Activated CD8-positive, alpha-beta T cell treated with anti-CD3 and anti-CD28 coated beads for 36 hours (primary cell): Measurements from ENCODE around the gene IGFLR1. TPM values are rescaled to one million over a fixed set of nuclear protein-coding genes. Genes with fewer than 3 reads are reported as not detected.
A peak's percentile ranks its signal among the peaks of the same experiment; 100 is the strongest.

Experiments used
- ATAC-seq: fragments of 200-7000 bp; cut with Tn5 transposase; one replicate; pipeline ENCODE4 v1.10.0; 2021; ENCODE audit warnings: mild to moderate bottlenecking, moderate library complexity
- CTCF ChIA-PET: fragments of 350-600 bp; sonication (Branson Sonifier 250); formaldehyde crosslinking; loops from one replicate; lab custom pipeline; 2021; ENCODE audit warnings: antibody characterized with exemption; lab: Charles Lee
- POLR2A ChIA-PET: fragments of 350-600 bp; sonication (Branson Sonifier 250); formaldehyde crosslinking; loops from one replicate; lab custom pipeline; 2021; ENCODE audit warnings: antibody characterized with exemption; lab: Charles Lee
- DNase-seq: peaks from one replicate; pipeline ENCODE4 v3.0.0-alpha.2; 2020
- H3K27ac Mint-ChIP-seq: one replicate; pipeline ENCODE4 v1.8.0; 2021; ENCODE audit warnings: mild to moderate bottlenecking, mixed read lengths
- H3K27me3 Mint-ChIP-seq: one replicate; pipeline ENCODE4 v1.8.0; 2021; ENCODE audit warnings: mixed read lengths
- H3K36me3 Mint-ChIP-seq: one replicate; pipeline ENCODE4 v1.8.0; 2021; ENCODE audit warnings: low read depth, mixed read lengths
- H3K4me1 Mint-ChIP-seq: one replicate; pipeline ENCODE4 v1.8.0; 2021; ENCODE audit warnings: low read depth, mixed read lengths
- H3K4me3 Mint-ChIP-seq: one replicate; pipeline ENCODE4 v1.8.0; 2021; ENCODE audit warnings: mild to moderate bottlenecking, moderate library complexity, mixed read lengths
- H3K9me3 Mint-ChIP-seq: one replicate; pipeline ENCODE4 v1.8.0; 2021; ENCODE audit warnings: mixed read lengths
- intact Hi-C: fragments of 100-400 bp; cut with micrococcal nuclease; formaldehyde crosslinking; loops from one replicate; pipeline ENCODE4 v1.10.0; 2022
- total RNA-seq, 2 experiments: library from RNA; stranded (reverse); gene quantifications; one replicate each; pipeline ENCODE4 v1.2.3, GENCODE V29; 2021
- TF ChIP-seq, protein P1 (sequence below): fragments of 200-600 bp; IDR thresholded peaks from one replicate; pipeline ENCODE4 v1.8.0; 2022; ENCODE audit warnings: antibody characterized with exemption, mild to moderate bottlenecking

The IGFLR1 gene
- total RNA-seq, 2 experiments from 2014 or later, result 140 to 143 TPM

DNA sequence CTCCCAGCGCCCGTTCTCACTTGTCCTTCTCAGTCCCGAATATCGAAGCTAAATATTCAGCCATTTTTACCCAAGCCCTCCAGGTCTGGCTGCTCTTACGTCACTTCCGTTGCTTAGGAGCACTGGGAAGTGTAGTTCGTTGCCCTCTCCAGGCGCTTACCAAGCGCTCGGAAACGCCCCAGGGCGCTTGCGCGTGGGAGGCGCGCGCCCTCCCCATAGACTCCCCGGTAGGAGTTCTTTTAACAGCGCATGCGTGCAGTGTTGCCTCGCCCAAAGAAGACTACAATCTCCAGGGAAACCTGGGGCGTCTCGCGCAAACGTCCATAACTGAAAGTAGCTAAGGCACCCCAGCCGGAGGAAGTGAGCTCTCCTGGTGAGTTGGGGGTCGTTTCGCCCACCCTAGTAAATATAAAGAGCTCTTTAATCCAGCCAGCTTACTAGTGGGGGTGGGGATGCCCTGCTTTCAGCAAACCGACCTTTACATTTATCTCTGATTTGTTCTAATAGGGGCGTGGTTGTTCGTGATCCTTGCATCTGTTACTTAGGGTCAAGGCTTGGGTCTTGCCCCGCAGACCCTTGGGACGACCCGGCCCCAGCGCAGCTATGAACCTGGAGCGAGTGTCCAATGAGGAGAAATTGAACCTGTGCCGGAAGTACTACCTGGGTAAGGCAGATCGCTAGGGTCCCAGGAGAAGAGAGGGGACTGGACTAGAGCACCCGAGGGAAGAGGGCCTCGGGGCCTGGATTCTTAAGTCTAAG, 3.3 kb upstream of the IGFLR1 start, which contains the start of the genes PSENEN and U2AF1L4:
Gene PSENEN (plus strand): TSS at position 324 of the 759 bp plus-strand sequence. CDS start 280 bp downstream, at position 604.
Gene U2AF1L4 (minus strand): TSS at position 91 of the 759 bp plus-strand sequence. CDS start 27 bp downstream, at position 64.
- Mint-ChIP-seq H3K36me3 (peaks cover 36% of the 10 kb centered on the region), H3K27me3 (no peaks in the 10 kb centered on the region), H3K4me3 (peak within 1 kb of the TSS; percentile 87), H3K27ac (peak within 1 kb of the TSS; percentile 97), H3K4me1 (peaks cover 43% of the 10 kb centered on the region), H3K9me3 (no peaks in the 10 kb centered on the region)
- DNase-seq, result peak; percentile 98
- TF ChIP-seq, protein P1, sequence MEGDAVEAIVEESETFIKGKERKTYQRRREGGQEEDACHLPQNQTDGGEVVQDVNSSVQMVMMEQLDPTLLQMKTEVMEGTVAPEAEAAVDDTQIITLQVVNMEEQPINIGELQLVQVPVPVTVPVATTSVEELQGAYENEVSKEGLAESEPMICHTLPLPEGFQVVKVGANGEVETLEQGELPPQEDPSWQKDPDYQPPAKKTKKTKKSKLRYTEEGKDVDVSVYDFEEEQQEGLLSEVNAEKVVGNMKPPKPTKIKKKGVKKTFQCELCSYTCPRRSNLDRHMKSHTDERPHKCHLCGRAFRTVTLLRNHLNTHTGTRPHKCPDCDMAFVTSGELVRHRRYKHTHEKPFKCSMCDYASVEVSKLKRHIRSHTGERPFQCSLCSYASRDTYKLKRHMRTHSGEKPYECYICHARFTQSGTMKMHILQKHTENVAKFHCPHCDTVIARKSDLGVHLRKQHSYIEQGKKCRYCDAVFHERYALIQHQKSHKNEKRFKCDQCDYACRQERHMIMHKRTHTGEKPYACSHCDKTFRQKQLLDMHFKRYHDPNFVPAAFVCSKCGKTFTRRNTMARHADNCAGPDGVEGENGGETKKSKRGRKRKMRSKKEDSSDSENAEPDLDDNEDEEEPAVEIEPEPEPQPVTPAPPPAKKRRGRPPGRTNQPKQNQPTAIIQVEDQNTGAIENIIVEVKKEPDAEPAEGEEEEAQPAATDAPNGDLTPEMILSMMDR, result no peak
- intact Hi-C loops, result loop anchor here (5.0 kb wide), 1 partner anchor 33 kb away; no protein-coding TSS in a partner anchor
- ATAC-seq, result peak; percentile 50
- POLR2A ChIA-PET, result interaction anchor here (0.6 to 7.5 kb wide), 11 partner anchors 9 to 156 kb away, joined by 3 to 99 read pairs (median 4); partner anchors contain the start of genes HSPB6 and NFKBID
- CTCF ChIA-PET, result interaction anchor here (1.4 to 4.4 kb wide), 5 partner anchors 8 to 74 kb away, joined by 3 to 18 read pairs (median 3); no protein-coding TSS in a partner anchor

DNA sequence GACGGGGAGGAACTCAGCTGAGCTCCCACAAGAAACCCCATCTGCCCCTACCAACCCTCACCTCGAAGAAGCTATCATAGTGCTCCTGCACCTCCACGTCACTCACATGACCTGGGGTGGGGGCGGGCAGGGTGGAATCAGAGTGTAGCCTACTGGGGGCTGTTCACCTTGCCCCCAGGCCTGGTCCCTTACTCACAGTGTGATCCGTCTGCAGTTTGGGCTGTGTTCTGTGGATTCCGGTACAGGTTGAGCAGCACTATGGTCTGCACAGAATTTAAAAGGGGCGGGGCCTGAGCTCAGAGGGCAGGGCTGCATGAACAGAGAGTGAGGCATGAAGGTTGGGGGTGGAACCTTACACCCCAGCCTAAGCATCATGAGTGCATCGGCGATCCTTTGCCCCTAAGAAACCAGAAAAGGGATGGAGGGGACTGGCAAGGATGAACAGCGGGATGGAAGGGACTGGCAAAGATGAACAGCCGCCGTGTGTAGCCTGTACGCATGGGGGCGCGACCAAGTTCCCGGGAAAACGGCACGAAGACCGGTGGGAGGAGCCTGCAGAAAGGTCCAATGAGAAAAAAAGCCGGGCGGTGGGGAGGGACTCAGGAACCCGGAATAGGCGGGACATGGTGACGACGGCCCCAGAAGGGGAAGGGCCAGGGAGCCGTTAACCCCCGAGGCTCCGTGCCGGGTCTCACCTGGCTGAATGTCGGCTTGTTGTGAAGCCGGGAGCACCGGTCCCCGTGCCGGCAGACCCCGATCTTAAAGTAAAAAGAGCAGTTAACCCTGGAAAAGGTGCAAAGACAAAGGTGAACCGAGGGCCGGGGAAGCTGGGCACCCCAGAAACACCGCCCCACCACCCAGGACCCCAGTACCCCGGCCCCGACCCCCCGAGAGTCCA, 2.4 kb upstream of the IGFLR1 start:
- Mint-ChIP-seq H3K27me3 (no peaks in the 10 kb centered on the region), H3K27ac (peak overlapping the region; percentile 97), H3K9me3 (no peaks in the 10 kb centered on the region), H3K4me3 (peak overlapping the region; percentile 87), H3K36me3 (peaks cover 38% of the 10 kb centered on the region), H3K4me1 (peaks cover 37% of the 10 kb centered on the region)
- DNase-seq, result peak; percentile 97
- TF ChIP-seq, protein P1, result no peak
- intact Hi-C loops, result loop anchor here (5.0 kb wide), 1 partner anchor 32 kb away; no protein-coding TSS in a partner anchor
- CTCF ChIA-PET, result interaction anchor here (1.4 to 4.4 kb wide), 5 partner anchors 8 to 75 kb away, joined by 3 to 18 read pairs (median 3); no protein-coding TSS in a partner anchor
- POLR2A ChIA-PET, result interaction anchor here (0.6 to 7.5 kb wide), 16 partner anchors 10 to 156 kb away, joined by 3 to 99 read pairs (median 4); partner anchors contain the start of genes COX6B1, HSPB6, KMT2B and NFKBID
- ATAC-seq, result peak; percentile 54

DNA sequence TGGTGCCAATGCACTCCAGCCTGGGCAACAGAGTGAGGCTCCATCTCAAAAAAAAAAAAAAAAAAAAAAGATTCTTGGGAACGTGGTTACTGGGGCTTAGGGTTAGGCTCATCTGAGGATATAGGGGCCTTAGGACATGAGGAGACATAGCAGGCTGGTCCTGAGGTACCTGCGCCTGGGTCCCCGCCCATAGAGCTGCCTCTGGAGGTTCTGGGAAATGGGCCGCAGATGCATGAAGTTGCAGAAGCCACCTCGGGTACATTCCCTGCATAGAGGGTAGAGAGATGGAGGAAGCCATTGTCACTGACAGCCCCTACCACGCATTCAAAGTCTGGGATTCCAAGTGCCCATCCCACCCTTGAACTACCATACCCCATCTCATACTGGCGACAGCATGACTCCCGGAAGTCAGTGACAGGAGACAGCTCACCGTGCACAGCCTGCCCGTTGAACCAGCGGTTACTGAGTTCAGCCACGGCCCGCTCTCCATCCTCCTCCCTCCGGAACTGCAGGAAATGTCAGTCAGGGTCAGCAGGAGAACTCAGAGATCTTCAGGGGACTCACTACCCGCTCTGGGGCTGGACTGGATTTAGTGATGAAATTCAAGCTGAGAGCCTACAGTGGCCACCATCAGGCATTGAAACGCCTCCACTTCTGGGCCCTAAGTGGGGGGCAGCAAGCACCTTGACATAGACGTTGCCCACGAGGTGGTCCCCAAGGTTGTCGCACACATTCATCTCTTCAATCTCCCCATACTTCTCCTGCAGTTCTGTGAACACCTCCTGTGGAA, 1.6 kb upstream of the IGFLR1 start:
- TF ChIP-seq, protein P1, result no peak
- Mint-ChIP-seq H3K9me3 (no peaks in the 10 kb centered on the region), H3K27me3 (no peaks in the 10 kb centered on the region), H3K36me3 (peaks cover 40% of the 10 kb centered on the region), H3K27ac (peak overlapping the region; percentile 97), H3K4me3 (peak overlapping the region; percentile 87), H3K4me1 (peaks cover 37% of the 10 kb centered on the region)
- ChIA-PET CTCF (interaction anchor here (1.1 to 4.4 kb wide), 6 partner anchors 12 to 76 kb away, joined by 3 to 18 read pairs (median 6); no protein-coding TSS in a partner anchor), POLR2A (interaction anchor here (0.6 to 7.5 kb wide), 10 partner anchors 9 to 133 kb away, joined by 3 to 99 read pairs (median 5); partner anchors contain the start of genes COX6B1, HSPB6 and KMT2B)
- ATAC-seq (no peak), DNase-seq (no peak)
- intact Hi-C loops, result no loop called here

DNA sequence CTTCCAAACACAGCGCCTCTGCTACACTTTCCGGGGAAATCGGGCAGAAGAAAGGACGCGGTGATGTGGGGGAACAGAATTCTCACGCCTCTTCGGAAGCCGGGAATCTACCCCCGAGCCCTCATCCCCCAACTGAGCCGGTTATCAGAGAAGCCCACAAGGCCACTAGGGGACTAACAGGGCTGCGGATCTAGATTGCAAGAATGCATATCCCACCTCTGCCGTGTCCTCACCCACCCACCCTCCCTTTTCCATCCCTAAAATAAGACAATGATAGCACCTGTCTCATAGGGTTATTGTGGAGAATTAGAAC, 1.1 kb downstream of the IGFLR1 start:
- H3K27ac Mint-ChIP-seq, result peak overlapping the region; percentile 96
- H3K9me3 Mint-ChIP-seq, result no peaks in the 10 kb centered on the region
- H3K36me3 Mint-ChIP-seq, result peaks cover 54% of the 10 kb centered on the region
- ATAC-seq (no peak), DNase-seq (no peak)
- peak overlapping the region; percentile 87 for H3K4me3 Mint-ChIP-seq
- peaks cover 29% of the 10 kb centered on the region for H3K4me1 Mint-ChIP-seq
- intact Hi-C loops, result no loop called here
- TF ChIP-seq, protein P1, result peak; percentile 47
- POLR2A ChIA-PET, result interaction anchor here (0.9 to 5.2 kb wide), 12 partner anchors 9 to 128 kb away, joined by 3 to 64 read pairs (median 6); partner anchors contain the start of genes HAUS5, HSPB6 and KMT2B
- H3K27me3 Mint-ChIP-seq, result no peaks in the 10 kb centered on the region
- CTCF ChIA-PET, result interaction anchor here (0.6 to 3.1 kb wide), 9 partner anchors 27 to 262 kb away, joined by 3 to 18 read pairs (median 5); no protein-coding TSS in a partner anchor
